ENCODE results near the gene LOC101059915.

LOC101059915 gene

GRCh38 chrX:71634366-71634765 lies 33.0 kb upstream of the LOC101059915 start:
- H3K79me2 ChIP-seq (ENCODE audit: control insufficient read depth, insufficient read depth, low read length), result no peaks in the 10 kb centered on the region
- no peak overlapping the region for H3K4me2 ChIP-seq (ENCODE audit: control insufficient read depth, insufficient read depth)
- H3K27ac ChIP-seq (ENCODE audit: control insufficient read depth, insufficient read depth), result no peak overlapping the region
- FAIRE-seq, result no peak
- no peaks in the 10 kb centered on the region for H3K36me3 ChIP-seq (ENCODE audit: control insufficient read depth in 2 of 2, insufficient read depth in 2 of 2, low read length in 1 of 2)
- POLR2A ChIA-PET, result interaction anchor here (1.4 to 3.1 kb wide), 3 partner anchors 10 to 16 kb away, joined by 4 to 17 read pairs (median 10); partner anchors contain the start of gene CXCR3
- no peaks in the 10 kb centered on the region for H3K27me3 ChIP-seq (replicated peaks in 1 of 2; ENCODE audit: control insufficient read depth in 2 of 2, insufficient read depth in 2 of 2, low read length in 1 of 2)
- WGBS (ENCODE audit: insufficient coverage, insufficient replicate concordance, low lambda C conversion rate, missing lambda C conversion rate), result 55% methylated on average over 6 of the region's 6 CpGs
- H4K20me1 ChIP-seq (ENCODE audit: control insufficient read depth, insufficient read depth), result no peaks in the 10 kb centered on the region
- no peaks in the 10 kb centered on the region for H3K9me3 ChIP-seq (replicated peaks; ENCODE audit: control insufficient read depth, insufficient read depth, low read length)
- in situ Hi-C loops (cut with MboI), result no loop called here
- SMC1A ChIA-PET (ENCODE audit: uncharacterized antibody, unreplicated experiment), result interaction anchor here (8.9 kb wide), 1 partner anchor 13 kb away, joined by 119 read pairs; the partner anchor contains the start of gene CXCR3
- BruUV-seq (replicated peaks), result no TSS peak
- TF ChIP-seq PML (IDR thresholded peaks at IDR 0.05; ENCODE audit: low read length) (no peak), SREBF1 (IDR thresholded peaks at IDR 0.05; ENCODE audit: low read length) (no peak), RELA (IDR thresholded peaks at IDR 0.05; ENCODE audit: borderline replicate concordance, partially characterized antibody) (no peak), USF2 (IDR thresholded peaks at IDR 0.05; ENCODE audit: borderline replicate concordance, low read depth, low read length) (no peak)
- RAD21 ChIA-PET (ENCODE audit: unreplicated experiment), result interaction anchor here (2.1 to 4.8 kb wide), 2 partner anchors 13 to 16 kb away, joined by 7 to 24 read pairs; partner anchors contain the start of gene CXCR3
- no peak overlapping the region for H3K4me3 ChIP-seq
- H2AFZ ChIP-seq (ENCODE audit: control insufficient read depth, low read depth, low read length), result no peak overlapping the region
- CTCF ChIA-PET, result interaction anchor here (1.0 to 1.7 kb wide), 2 partner anchors 9 to 16 kb away, joined by 3 to 5 read pairs; no protein-coding TSS in a partner anchor
- no peak overlapping the region for H3K9ac ChIP-seq (ENCODE audit: control insufficient read depth, insufficient read depth, low read length)
- ATAC-seq, result no peak
- peaks cover 27% of the 10 kb centered on the region for H3K4me1 ChIP-seq (ENCODE audit: control insufficient read depth, insufficient read depth, low read length)
- DNase-seq (ENCODE audit: low read depth, low spot score), result no peak
- intact Hi-C loops (cut with micrococcal nuclease; ENCODE audit: unreplicated experiment), result no loop called here
